ENCODE results near the gene SATL1.
A peak's percentile ranks its signal among the peaks of the same experiment; 100 is the strongest.

The SATL1 gene

DNA sequence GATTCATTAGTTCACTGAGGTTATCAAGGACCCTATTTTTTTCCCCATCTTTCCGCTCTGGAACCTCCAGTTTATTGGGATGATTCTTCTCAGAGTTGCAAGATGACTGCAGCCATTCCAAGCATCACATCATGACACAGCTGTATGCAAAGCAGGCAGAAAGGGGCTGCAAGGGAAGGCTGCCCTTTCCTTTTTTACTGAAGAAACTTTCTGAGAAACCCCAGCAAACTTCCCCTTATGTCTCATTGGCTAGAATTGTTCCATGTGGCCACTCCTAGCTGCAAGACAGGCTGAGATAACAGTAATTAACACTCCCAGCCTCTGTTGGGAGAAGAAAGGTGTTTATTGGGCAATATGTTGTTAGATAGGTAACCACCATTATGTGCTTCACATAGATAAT lies 102.6 kb downstream of the SATL1 start:
- no peak overlapping the region for H3K18ac ChIP-seq (ENCODE audit: low read length)
- WGBS (ENCODE audit: extremely low coverage, insufficient coverage, insufficient read length): no CpG with 5 or more reads among the region's 1 CpG

DNA sequence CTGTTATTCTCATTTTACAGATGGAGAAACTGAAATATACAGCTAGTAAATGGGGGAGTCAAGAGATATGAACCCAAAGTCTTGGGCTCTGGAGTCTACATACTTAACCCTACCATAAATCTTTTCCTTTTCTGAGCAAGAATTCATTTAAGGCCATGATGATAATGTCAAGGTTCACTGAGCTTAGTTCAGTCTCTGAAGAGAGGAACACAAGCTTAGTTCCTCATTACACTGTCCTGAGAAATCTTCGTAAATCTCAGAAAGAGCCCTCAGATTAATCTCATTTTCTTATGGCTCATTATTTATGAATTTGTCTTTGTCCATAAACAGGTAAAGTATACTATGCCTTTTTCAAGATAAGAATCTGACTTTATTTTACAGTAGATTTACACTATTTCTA lies 104.2 kb downstream of the SATL1 start:
- no CpG with 5 or more reads among the region's 1 CpG for WGBS (ENCODE audit: extremely low coverage, insufficient coverage, insufficient read length)
- Histone ChIP-seq H3K4me3 (ENCODE audit: low read depth, low read length) (no peak overlapping the region), H3K4me1 (ENCODE audit: control insufficient read depth in 1 of 2, insufficient read depth in 2 of 2, low read length in 2 of 2) (no peaks in the 10 kb centered on the region), H2BK120ac (ENCODE audit: insufficient read depth, low read length, poor library complexity) (no peak overlapping the region), H2BK5ac (ENCODE audit: low read depth, low read length, poor library complexity) (no peak overlapping the region), H4K8ac (ENCODE audit: low read depth, low read length) (no peak overlapping the region), H2BK12ac (ENCODE audit: low read length) (no peak overlapping the region), H3K79me2 (ENCODE audit: control insufficient read depth, insufficient read depth, low read length, poor library complexity) (no peaks in the 10 kb centered on the region), H3K79me1 (ENCODE audit: low read length) (no peaks in the 10 kb centered on the region), H2AFZ (ENCODE audit: insufficient read depth, low read length, poor library complexity) (no peak overlapping the region), H3K9me3 (ENCODE audit: insufficient read depth, low read depth, low read length) (no peaks in the 10 kb centered on the region), H3K14ac (ENCODE audit: low read length) (no peak overlapping the region), H3K36me3 (ENCODE audit: control insufficient read depth in 1 of 2, insufficient read depth in 2 of 2, low read length in 2 of 2) (no peaks in the 10 kb centered on the region), H3K23ac (ENCODE audit: low read length) (no peak overlapping the region), H3K27me3 (ENCODE audit: insufficient read depth, low read length) (no peaks in the 10 kb centered on the region), H3K9ac (ENCODE audit: low read length) (no peak overlapping the region), H3K4me2 (ENCODE audit: low read length) (no peak overlapping the region), H2AK5ac (ENCODE audit: low read length) (no peak overlapping the region), H3K4ac (ENCODE audit: low read depth, low read length) (no peak overlapping the region), H4K12ac (ENCODE audit: low read depth, low read length) (no peak overlapping the region), H4K91ac (ENCODE audit: low read depth, low read length) (no peak overlapping the region), H3K18ac (ENCODE audit: low read length) (no peak overlapping the region), H3K27ac (ENCODE audit: low read depth, low read length) (no peak overlapping the region)
- DNase-seq: no peak

More for the DNA sequence above, 102.6 kb downstream of the SATL1 start:
- H4K12ac ChIP-seq (ENCODE audit: low read depth, low read length): no peak overlapping the region
- no peaks in the 10 kb centered on the region for H3K79me2 ChIP-seq (ENCODE audit: control insufficient read depth, insufficient read depth, low read length, poor library complexity)
- H3K79me1 ChIP-seq (ENCODE audit: low read length): no peaks in the 10 kb centered on the region
- H3K4me1 ChIP-seq (ENCODE audit: control insufficient read depth in 1 of 2, insufficient read depth in 2 of 2, low read length in 2 of 2): no peaks in the 10 kb centered on the region
- no peak overlapping the region for H3K27ac ChIP-seq (ENCODE audit: low read depth, low read length)
- H3K4me2 ChIP-seq (ENCODE audit: low read length): no peak overlapping the region
- H3K14ac ChIP-seq (ENCODE audit: low read length): no peak overlapping the region
- no peaks in the 10 kb centered on the region for H3K36me3 ChIP-seq (ENCODE audit: control insufficient read depth in 1 of 2, insufficient read depth in 2 of 2, low read length in 2 of 2)
- H2BK120ac ChIP-seq (ENCODE audit: insufficient read depth, low read length, poor library complexity): no peak overlapping the region
- H2AFZ ChIP-seq (ENCODE audit: insufficient read depth, low read length, poor library complexity): no peak overlapping the region
- no peak overlapping the region for H2AK5ac ChIP-seq (ENCODE audit: low read length)
- H3K4me3 ChIP-seq (ENCODE audit: low read depth, low read length): no peak overlapping the region
- no peak overlapping the region for H3K23ac ChIP-seq (ENCODE audit: low read length)
- no peak overlapping the region for H2BK5ac ChIP-seq (ENCODE audit: low read depth, low read length, poor library complexity)
- no peak overlapping the region for H3K4ac ChIP-seq (ENCODE audit: low read depth, low read length)
- H4K91ac ChIP-seq (ENCODE audit: low read depth, low read length): no peak overlapping the region
- no peak overlapping the region for H3K9ac ChIP-seq (ENCODE audit: low read length)
- H2BK12ac ChIP-seq (ENCODE audit: low read length): no peak overlapping the region
- H3K9me3 ChIP-seq (ENCODE audit: insufficient read depth, low read depth, low read length): no peaks in the 10 kb centered on the region
- no peak overlapping the region for H4K8ac ChIP-seq (ENCODE audit: low read depth, low read length)
- H3K27me3 ChIP-seq (ENCODE audit: insufficient read depth, low read length): no peaks in the 10 kb centered on the region
- no peak for DNase-seq

DNA sequence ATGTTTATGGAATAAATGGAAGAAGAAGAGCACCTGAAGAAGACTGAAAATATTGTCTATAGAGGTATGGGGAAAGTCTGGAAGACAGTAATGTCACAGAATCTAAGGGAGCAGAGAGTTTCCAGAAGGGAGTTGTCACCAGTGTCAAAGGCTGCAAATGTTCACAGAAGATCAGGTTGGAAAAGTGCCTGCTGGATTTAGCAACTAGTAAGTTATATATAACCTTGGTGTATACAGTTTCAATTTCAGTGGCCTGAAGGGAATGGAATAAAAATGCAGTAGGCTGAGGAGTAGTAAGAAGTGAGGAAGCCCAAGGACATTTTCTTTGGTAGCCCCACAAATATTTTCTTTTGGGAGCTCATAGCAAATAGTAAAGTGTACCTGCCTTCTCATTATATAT lies 107.2 kb downstream of the SATL1 start:
- Histone ChIP-seq H2BK12ac (ENCODE audit: low read length) (no peak overlapping the region), H3K79me1 (ENCODE audit: low read length) (no peaks in the 10 kb centered on the region), H2BK5ac (ENCODE audit: low read depth, low read length, poor library complexity) (no peak overlapping the region), H3K14ac (ENCODE audit: low read length) (no peak overlapping the region), H3K9me3 (ENCODE audit: insufficient read depth, low read depth, low read length) (no peaks in the 10 kb centered on the region), H4K8ac (ENCODE audit: low read depth, low read length) (no peak overlapping the region), H3K18ac (ENCODE audit: low read length) (no peak overlapping the region), H3K27me3 (ENCODE audit: insufficient read depth, low read length) (no peaks in the 10 kb centered on the region), H4K12ac (ENCODE audit: low read depth, low read length) (no peak overlapping the region), H3K4me2 (ENCODE audit: low read length) (no peak overlapping the region), H4K91ac (ENCODE audit: low read depth, low read length) (no peak overlapping the region), H3K79me2 (ENCODE audit: control insufficient read depth, insufficient read depth, low read length, poor library complexity) (no peaks in the 10 kb centered on the region), H2AFZ (ENCODE audit: insufficient read depth, low read length, poor library complexity) (no peak overlapping the region), H3K27ac (ENCODE audit: low read depth, low read length) (no peak overlapping the region), H3K23ac (ENCODE audit: low read length) (no peak overlapping the region), H3K4me1 (ENCODE audit: control insufficient read depth in 1 of 2, insufficient read depth in 2 of 2, low read length in 2 of 2) (no peaks in the 10 kb centered on the region), H3K4me3 (ENCODE audit: low read depth, low read length) (no peak overlapping the region), H3K36me3 (ENCODE audit: control insufficient read depth in 1 of 2, insufficient read depth in 2 of 2, low read length in 2 of 2) (no peaks in the 10 kb centered on the region), H3K4ac (ENCODE audit: low read depth, low read length) (no peak overlapping the region), H2BK120ac (ENCODE audit: insufficient read depth, low read length, poor library complexity) (no peak overlapping the region), H2AK5ac (ENCODE audit: low read length) (no peak overlapping the region), H3K9ac (ENCODE audit: low read length) (no peak overlapping the region)
- DNase-seq: no peak

DNA sequence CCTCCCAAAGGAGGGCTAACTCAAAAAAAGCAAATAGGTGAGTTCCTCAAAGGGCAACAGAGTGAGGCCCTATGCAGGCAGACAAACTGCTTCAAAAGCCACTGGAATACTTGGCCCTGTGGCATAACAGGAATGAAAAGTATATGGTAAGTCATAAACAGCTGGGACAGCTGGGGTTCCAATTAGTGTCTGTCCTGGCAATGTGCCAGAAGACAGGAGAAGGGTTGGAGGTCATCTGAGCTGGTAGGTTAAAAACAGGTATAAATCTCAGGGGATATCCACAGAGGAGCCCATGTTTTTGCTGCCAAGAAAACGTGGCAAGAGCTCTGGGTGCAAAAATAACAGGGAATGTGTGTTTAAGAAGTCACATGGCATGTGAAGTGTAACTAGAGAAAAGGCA lies 128.3 kb downstream of the SATL1 start:
- Histone ChIP-seq H3K27ac (ENCODE audit: low read depth, low read length) (no peak overlapping the region), H3K23ac (ENCODE audit: low read length) (no peak overlapping the region), H3K79me2 (ENCODE audit: control insufficient read depth, insufficient read depth, low read length, poor library complexity) (no peaks in the 10 kb centered on the region), H3K4me1 (ENCODE audit: control insufficient read depth in 1 of 2, insufficient read depth in 2 of 2, low read length in 2 of 2) (no peaks in the 10 kb centered on the region), H2AK5ac (ENCODE audit: low read length) (no peak overlapping the region), H3K4me3 (ENCODE audit: low read depth, low read length) (no peak overlapping the region), H3K9me3 (ENCODE audit: insufficient read depth, low read depth, low read length) (no peaks in the 10 kb centered on the region), H4K8ac (ENCODE audit: low read depth, low read length) (no peak overlapping the region), H3K27me3 (ENCODE audit: insufficient read depth, low read length) (no peaks in the 10 kb centered on the region), H3K36me3 (ENCODE audit: control insufficient read depth in 1 of 2, insufficient read depth in 2 of 2, low read length in 2 of 2) (no peaks in the 10 kb centered on the region), H2BK12ac (ENCODE audit: low read length) (no peak overlapping the region), H2AFZ (ENCODE audit: insufficient read depth, low read length, poor library complexity) (no peak overlapping the region), H4K91ac (ENCODE audit: low read depth, low read length) (no peak overlapping the region), H2BK5ac (ENCODE audit: low read depth, low read length, poor library complexity) (no peak overlapping the region), H3K18ac (ENCODE audit: low read length) (no peak overlapping the region), H2BK120ac (ENCODE audit: insufficient read depth, low read length, poor library complexity) (no peak overlapping the region), H3K4ac (ENCODE audit: low read depth, low read length) (no peak overlapping the region), H3K4me2 (ENCODE audit: low read length) (no peak overlapping the region), H3K79me1 (ENCODE audit: low read length) (no peaks in the 10 kb centered on the region), H3K9ac (ENCODE audit: low read length) (no peak overlapping the region), H4K12ac (ENCODE audit: low read depth, low read length) (no peak overlapping the region), H3K14ac (ENCODE audit: low read length) (no peak overlapping the region)
- WGBS (ENCODE audit: extremely low coverage, insufficient coverage, insufficient read length): no CpG with 5 or more reads among the region's 1 CpG
- no peak for DNase-seq

DNA sequence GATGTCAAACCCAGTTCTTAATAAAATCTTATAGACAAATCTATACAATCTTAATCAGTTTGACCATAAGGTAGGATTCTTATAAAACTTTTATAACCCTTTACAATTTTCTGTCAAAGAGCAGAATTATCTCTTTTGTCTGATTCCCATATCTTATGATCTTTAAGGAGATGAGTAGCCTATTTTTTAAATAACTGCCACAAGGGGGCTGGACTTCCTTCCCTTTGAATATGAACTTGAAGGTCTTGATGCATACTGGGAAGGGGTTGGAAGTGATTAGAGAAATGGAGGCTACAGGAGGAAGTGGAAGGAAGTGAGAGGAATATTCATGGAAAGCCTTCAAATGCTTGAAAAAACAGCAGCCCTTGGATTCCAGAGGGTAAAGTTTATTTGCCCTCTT lies 128.8 kb downstream of the SATL1 start:
- H3K9ac ChIP-seq (ENCODE audit: low read length): no peak overlapping the region
- H3K9me3 ChIP-seq (ENCODE audit: insufficient read depth, low read depth, low read length): no peaks in the 10 kb centered on the region
- no peak overlapping the region for H3K14ac ChIP-seq (ENCODE audit: low read length)
- no peak overlapping the region for H2BK120ac ChIP-seq (ENCODE audit: insufficient read depth, low read length, poor library complexity)
- H3K36me3 ChIP-seq (ENCODE audit: control insufficient read depth in 1 of 2, insufficient read depth in 2 of 2, low read length in 2 of 2): no peaks in the 10 kb centered on the region
- no peak overlapping the region for H3K4ac ChIP-seq (ENCODE audit: low read depth, low read length)
- DNase-seq: peak in 1 of 2 donors; percentile 7
- H4K8ac ChIP-seq (ENCODE audit: low read depth, low read length): no peak overlapping the region
- no peak overlapping the region for H2AFZ ChIP-seq (ENCODE audit: insufficient read depth, low read length, poor library complexity)
- H3K27ac ChIP-seq (ENCODE audit: low read depth, low read length): no peak overlapping the region
- no peaks in the 10 kb centered on the region for H3K79me2 ChIP-seq (ENCODE audit: control insufficient read depth, insufficient read depth, low read length, poor library complexity)
- no peak overlapping the region for H3K23ac ChIP-seq (ENCODE audit: low read length)
- no peak overlapping the region for H2BK12ac ChIP-seq (ENCODE audit: low read length)
- H3K4me3 ChIP-seq (ENCODE audit: low read depth, low read length): no peak overlapping the region
- no peaks in the 10 kb centered on the region for H3K27me3 ChIP-seq (ENCODE audit: insufficient read depth, low read length)
- no peak overlapping the region for H4K91ac ChIP-seq (ENCODE audit: low read depth, low read length)
- no peak overlapping the region for H2AK5ac ChIP-seq (ENCODE audit: low read length)
- H3K4me2 ChIP-seq (ENCODE audit: low read length): no peak overlapping the region
- H3K18ac ChIP-seq (ENCODE audit: low read length): no peak overlapping the region
- H4K12ac ChIP-seq (ENCODE audit: low read depth, low read length): no peak overlapping the region
- H2BK5ac ChIP-seq (ENCODE audit: low read depth, low read length, poor library complexity): no peak overlapping the region
- no peaks in the 10 kb centered on the region for H3K4me1 ChIP-seq (ENCODE audit: control insufficient read depth in 1 of 2, insufficient read depth in 2 of 2, low read length in 2 of 2)
- no peaks in the 10 kb centered on the region for H3K79me1 ChIP-seq (ENCODE audit: low read length)
